GM13977 (cell line): ENCODE results near the gene TBCB.

ENCODE experiments used
- DNase-seq: peaks from one replicate; pipeline ENCODE4 v3.0.0; 2012; ENCODE audit warnings: low spot score
- in situ Hi-C: fragments of 300-500 bp; cut with MboI; formaldehyde crosslinking; loops from one replicate; pipeline ENCODE4 v1.12.0; 2022; ENCODE audit warnings: low sequenced_read_pairs, low pct_unique_long_range_greater_than_20kb, mixed read lengths, inconsistent platforms; ENCODE audit not compliant: unreplicated experiment
- TF ChIP-seq, protein P1 (sequence below): IDR thresholded peaks from 2 replicates; pipeline ENCODE4 v1.5.1; 2012; ENCODE audit warnings: mild to moderate bottlenecking, control low read depth; ENCODE audit not compliant: insufficient read depth; ENCODE audit errors: extremely low read depth, missing control alignments

The TBCB gene

DNA sequence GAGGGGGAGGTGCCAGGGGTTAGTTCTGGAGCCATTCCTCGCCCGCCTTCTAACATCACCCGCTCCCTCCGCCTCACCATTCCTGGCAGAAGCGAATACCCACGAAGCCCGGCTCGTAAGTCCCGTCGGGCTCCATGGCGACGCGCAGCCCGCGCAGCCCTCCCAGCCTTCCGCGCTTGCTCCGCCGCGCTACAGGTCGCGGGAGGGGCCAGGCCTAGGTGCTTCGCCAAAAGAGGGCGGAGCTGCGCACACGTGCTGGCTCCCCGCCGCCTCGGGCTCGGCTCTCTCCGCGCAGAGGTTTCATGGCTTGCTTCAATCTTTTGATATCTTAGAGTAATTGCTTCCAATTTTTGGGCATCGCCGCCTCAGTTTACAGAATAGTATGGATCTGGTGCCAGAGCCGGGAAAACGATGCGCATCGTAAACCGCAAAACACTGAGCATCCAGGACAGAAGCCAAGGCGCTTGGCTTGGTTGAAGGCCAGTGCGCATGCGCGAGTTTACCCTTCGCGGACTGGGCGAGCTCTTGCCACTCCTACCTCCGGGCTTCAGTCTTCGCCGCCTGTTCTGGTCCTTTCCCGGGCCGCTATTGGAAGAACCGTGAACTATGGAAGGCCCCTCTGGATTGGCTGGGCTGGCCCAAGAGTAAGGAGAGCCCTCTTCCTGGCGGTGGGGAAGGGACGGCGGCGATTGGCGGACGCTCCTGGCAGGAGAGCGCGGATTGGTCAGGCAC is 381 bp upstream of the TBCB start, which contains the start of gene POLR2I:
POLR2I (minus strand) TSS at position 155 of the 732 bp plus-strand sequence; CDS start at position 136, 19 bp downstream.
- in situ Hi-C loops = no loop called here
- TF ChIP-seq, protein P1, sequence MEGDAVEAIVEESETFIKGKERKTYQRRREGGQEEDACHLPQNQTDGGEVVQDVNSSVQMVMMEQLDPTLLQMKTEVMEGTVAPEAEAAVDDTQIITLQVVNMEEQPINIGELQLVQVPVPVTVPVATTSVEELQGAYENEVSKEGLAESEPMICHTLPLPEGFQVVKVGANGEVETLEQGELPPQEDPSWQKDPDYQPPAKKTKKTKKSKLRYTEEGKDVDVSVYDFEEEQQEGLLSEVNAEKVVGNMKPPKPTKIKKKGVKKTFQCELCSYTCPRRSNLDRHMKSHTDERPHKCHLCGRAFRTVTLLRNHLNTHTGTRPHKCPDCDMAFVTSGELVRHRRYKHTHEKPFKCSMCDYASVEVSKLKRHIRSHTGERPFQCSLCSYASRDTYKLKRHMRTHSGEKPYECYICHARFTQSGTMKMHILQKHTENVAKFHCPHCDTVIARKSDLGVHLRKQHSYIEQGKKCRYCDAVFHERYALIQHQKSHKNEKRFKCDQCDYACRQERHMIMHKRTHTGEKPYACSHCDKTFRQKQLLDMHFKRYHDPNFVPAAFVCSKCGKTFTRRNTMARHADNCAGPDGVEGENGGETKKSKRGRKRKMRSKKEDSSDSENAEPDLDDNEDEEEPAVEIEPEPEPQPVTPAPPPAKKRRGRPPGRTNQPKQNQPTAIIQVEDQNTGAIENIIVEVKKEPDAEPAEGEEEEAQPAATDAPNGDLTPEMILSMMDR = no peak

DNA sequence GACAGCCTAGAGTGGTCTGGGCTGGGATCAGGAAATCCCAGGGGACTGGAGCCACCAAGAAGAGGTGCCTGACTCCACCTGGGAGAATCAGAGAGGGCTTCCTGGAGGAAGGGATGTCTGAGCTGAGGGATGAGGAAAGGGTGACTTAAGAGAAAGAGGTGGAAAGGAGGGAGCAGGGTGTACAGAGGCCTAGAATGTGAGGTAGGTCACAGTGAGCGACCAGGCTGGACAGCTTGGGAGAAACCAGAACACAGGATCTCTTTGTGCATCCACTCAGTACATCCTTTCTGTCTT is 1.0 kb downstream of the TBCB start:
- in situ Hi-C loops = no loop called here
- TF ChIP-seq, protein P1 = no peak
- DNase-seq = no peak

More for the DNA sequence above, 381 bp upstream of the TBCB start, which contains the start of gene POLR2I:
- DNase-seq = peak; percentile 99

DNA sequence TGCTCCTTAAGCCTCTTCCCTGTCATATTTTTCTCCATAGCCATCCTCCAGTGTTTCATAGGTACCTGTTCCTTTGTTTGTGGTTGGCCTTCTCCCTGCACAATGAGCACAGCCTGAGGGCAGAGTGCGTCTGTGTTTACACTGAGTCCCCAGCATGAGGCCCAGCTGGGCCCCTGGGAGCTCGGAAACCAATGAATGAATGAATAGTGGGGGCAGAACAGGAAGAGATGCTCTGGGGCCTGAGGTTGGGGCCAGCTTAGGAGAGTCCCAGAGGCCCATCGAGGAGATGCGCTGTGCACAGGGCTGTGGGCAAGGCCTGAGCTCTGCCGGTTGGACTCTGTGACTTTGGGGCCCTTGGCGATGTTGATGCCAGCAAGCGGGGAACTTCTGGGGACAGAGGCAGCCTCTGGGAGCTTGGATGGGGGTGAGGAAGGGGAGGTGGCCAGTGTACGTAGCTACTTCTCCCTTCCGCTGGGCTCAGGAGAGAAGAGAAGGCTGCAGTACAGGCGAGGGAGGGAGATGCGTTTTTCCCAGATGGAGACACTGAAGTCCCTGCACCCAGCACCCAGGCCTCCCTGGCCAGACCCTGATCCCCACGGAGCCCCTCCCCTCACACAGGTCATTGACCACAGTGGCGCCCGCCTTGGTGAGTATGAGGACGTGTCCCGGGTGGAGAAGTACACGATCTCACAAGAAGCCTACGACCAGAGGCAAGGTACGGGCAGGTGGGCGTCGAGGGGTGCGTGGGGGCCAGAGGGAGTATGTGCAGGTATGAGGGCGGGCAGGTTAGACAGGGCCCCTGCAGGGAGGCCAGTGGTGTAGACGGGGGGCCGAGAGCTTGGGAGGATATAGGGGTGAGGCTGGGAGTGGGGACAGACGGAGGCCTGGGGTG is 5.1 kb downstream of the TBCB start:
- TF ChIP-seq, protein P1 = no peak
- in situ Hi-C loops = loop anchor here (10.0 kb wide), 1 partner anchor 54 kb away; no protein-coding TSS in a partner anchor
- DNase-seq = no peak

DNA sequence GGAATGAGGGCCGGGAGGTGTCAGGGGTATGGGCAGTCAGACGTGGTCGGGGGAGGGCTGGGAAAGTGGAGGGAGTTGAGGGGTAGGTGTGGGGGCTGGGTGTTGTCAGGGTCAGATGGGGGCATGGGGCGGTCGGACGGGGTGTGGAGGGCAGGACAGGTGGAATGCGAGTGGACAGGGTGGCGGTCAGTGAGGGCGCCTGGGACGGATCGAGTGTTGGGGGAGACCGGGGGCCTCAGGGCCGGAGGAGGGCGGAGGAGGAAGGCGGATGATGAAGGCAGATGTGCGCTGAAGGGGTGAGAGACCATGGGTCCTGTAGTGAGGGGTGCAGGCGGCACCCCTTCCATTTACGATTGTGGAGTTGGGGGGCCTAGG is 5.7 kb downstream of the TBCB start:
- in situ Hi-C loops = loop anchor here (10.0 kb wide), 1 partner anchor 54 kb away; no protein-coding TSS in a partner anchor
- no peak for DNase-seq
- TF ChIP-seq, protein P1 = no peak

DNA sequence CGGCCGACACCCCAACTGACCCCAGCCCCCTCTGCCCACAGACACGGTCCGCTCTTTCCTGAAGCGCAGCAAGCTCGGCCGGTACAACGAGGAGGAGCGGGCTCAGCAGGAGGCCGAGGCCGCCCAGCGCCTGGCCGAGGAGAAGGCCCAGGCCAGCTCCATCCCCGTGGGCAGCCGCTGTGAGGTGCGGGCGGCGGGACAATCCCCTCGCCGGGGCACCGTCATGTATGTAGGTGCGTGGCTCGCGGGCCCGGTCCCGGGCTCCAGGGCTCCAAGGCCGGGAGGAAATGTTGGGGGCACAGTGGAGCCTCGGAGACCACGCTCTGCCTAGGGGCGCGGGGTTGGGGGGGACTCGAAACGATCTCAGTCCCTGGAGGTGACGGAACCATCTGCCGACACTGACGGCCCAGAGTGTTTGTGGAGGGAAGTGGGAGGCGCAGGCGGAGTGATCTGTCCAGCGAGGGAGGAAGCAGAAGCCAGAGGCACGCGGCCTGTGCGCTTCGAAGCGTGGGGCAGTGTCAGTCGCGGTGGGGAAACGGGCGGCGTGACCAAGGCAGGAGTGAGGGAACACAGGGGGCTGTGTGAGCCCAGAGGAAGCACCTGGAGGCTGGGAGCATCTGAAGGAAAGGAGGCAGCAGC is 6.3 kb downstream of the TBCB start:
- no peak for DNase-seq
- in situ Hi-C loops = loop anchor here (10.0 kb wide), 1 partner anchor 53 kb away; no protein-coding TSS in a partner anchor
- TF ChIP-seq, protein P1 = no peak

DNA sequence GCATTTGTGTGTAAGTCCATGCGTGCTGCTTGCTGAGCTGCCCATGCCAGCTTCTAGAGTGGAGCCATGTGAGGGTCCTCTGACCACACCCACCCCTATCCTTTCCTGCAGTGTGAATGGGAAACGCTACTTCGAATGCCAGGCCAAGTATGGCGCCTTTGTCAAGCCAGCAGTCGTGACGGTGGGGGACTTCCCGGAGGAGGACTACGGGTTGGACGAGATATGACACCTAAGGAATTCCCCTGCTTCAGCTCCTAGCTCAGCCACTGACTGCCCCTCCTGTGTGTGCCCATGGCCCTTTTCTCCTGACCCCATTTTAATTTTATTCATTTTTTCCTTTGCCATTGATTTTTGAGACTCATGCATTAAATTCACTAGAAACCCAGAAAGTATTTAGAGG is 10.3 kb downstream of the TBCB start:
- DNase-seq = peak; percentile 76
- TF ChIP-seq, protein P1 = no peak
- in situ Hi-C loops = loop anchor here (10.0 kb wide), 1 partner anchor 49 kb away; no protein-coding TSS in a partner anchor
